ENCODE measurements around the gene ASTN2.

DNA sequence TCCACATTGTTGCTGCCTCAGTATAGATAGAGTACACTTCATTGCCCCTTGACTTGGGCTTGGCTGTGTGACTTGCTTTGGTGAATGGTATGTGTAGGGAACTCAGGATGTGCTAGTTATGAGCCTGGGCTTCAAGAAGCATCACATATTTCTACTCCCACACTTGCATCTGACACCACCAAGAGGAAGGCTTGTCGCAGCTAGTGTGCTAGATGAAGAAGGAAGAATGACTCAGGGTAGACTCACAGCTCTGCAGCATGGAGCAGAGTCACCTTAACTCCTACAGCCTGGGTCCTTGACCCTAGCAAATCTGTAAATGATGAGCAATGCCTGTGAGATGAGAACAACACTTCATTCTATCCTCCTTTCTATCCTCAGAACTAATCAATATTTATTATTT, 261.8 kb downstream of the ASTN2 start:
- TF ChIP-seq, protein P1, sequence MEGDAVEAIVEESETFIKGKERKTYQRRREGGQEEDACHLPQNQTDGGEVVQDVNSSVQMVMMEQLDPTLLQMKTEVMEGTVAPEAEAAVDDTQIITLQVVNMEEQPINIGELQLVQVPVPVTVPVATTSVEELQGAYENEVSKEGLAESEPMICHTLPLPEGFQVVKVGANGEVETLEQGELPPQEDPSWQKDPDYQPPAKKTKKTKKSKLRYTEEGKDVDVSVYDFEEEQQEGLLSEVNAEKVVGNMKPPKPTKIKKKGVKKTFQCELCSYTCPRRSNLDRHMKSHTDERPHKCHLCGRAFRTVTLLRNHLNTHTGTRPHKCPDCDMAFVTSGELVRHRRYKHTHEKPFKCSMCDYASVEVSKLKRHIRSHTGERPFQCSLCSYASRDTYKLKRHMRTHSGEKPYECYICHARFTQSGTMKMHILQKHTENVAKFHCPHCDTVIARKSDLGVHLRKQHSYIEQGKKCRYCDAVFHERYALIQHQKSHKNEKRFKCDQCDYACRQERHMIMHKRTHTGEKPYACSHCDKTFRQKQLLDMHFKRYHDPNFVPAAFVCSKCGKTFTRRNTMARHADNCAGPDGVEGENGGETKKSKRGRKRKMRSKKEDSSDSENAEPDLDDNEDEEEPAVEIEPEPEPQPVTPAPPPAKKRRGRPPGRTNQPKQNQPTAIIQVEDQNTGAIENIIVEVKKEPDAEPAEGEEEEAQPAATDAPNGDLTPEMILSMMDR (IDR thresholded peaks at IDR 0.05; ENCODE audit: low read length): no peak
- TF ChIP-seq EZH2 (IDR thresholded peaks at IDR 0.05; ENCODE audit: borderline replicate concordance, low read length): no peak

Data from OCI-LY1 (cell line).